DND-41 (cell line): ENCODE results near the gene FMNL3.
"Not testable (repeated sequence)": the region's sequence is repeated elsewhere in the genome, so short reads cannot be mapped to it uniquely, and the experiment has no call there.

ENCODE experiments used
- ATAC-seq: fragments of 200-7000 bp; cut with Tn5 transposase; 3 replicates; pipeline ENCODE4 v1.9.1; 2021; ENCODE audit warnings: low read depth; ENCODE audit not compliant: insufficient read depth
- DNase-seq: peaks from one replicate; pipeline ENCODE4 v3.0.0-alpha.2; 2020
- H2AFZ ChIP-seq: 2 replicates; pipeline ENCODE4 v1.6.0; 2012; ENCODE audit warnings: low read depth, low read length
- H3K27ac ChIP-seq: 2 replicates; pipeline ENCODE4 v1.5.1; 2012; ENCODE audit warnings: low read length, inconsistent platforms
- H3K27me3 ChIP-seq: fragments of 200-600 bp; sonication (generic); 2 replicates; pipeline ENCODE4 v1.6.0; 2012; ENCODE audit warnings: low read length, mild to moderate bottlenecking, inconsistent platforms; ENCODE audit not compliant: insufficient read depth, poor library complexity
- H3K36me3 ChIP-seq: 2 replicates; pipeline ENCODE4 v1.5.1; 2012; ENCODE audit warnings: low read length, inconsistent platforms; ENCODE audit not compliant: insufficient read depth
- H3K4me1 ChIP-seq: 2 replicates; pipeline ENCODE4 v1.5.1; 2012; ENCODE audit warnings: mild to moderate bottlenecking, low read length; ENCODE audit not compliant: insufficient read depth
- H3K4me2 ChIP-seq: 2 replicates; pipeline ENCODE4 v1.6.0; 2012; ENCODE audit warnings: mild to moderate bottlenecking, moderate library complexity, low read length, inconsistent platforms; ENCODE audit not compliant: insufficient read depth
- H3K4me3 ChIP-seq, 2 experiments: fragments of 200-600 bp in 1 of 2; shearing (Covaris generic) in 1 of 2; 2 replicates each; pipeline ENCODE4 v1.5.1; 2012 to 2016; ENCODE audit warnings: inconsistent platforms in 2 of 2, low read length in 2 of 2, mild to moderate bottlenecking in 2 of 2, low read depth in 1 of 2, moderate library complexity in 1 of 2
- H3K79me2 ChIP-seq: 2 replicates; pipeline ENCODE4 v1.6.0; 2012; ENCODE audit warnings: low read length, inconsistent platforms; ENCODE audit not compliant: insufficient read depth
- H3K9ac ChIP-seq: 2 replicates; pipeline ENCODE4 v1.6.0; 2012; ENCODE audit warnings: low read depth, mild to moderate bottlenecking, inconsistent platforms, low read length, moderate library complexity
- H3K9me3 ChIP-seq: 2 replicates; pipeline ENCODE4 v1.5.1; 2012; ENCODE audit warnings: low read length, moderate library complexity, mild to moderate bottlenecking, inconsistent platforms; ENCODE audit not compliant: insufficient read depth, severe bottlenecking
- H4K20me1 ChIP-seq: 2 replicates; pipeline ENCODE4 v1.6.0; 2012; ENCODE audit warnings: low read length; ENCODE audit not compliant: insufficient read depth
- CTCF ChIP-seq: IDR thresholded peaks from 2 replicates; pipeline ENCODE4 v1.5.1; 2012; ENCODE audit warnings: borderline replicate concordance, low read length, moderate library complexity, mild to moderate bottlenecking; ENCODE audit not compliant: poor library complexity, severe bottlenecking; ENCODE audit errors: extremely low read depth
- EZH2 ChIP-seq: IDR thresholded peaks from 3 replicates; pipeline ENCODE4 v1.6.1; 2012; ENCODE audit warnings: borderline replicate concordance, low read depth, mild to moderate bottlenecking, moderate library complexity, low read length, inconsistent platforms; ENCODE audit not compliant: severe bottlenecking

The FMNL3 gene

GRCh38 chr12:49728446-49728845 is 21.2 kb upstream of the FMNL3 start:
- DNase-seq: no peak
- no peak overlapping the region for H2AFZ ChIP-seq
- ATAC-seq: no peak
- TF ChIP-seq EZH2: no peak
- no peaks in the 10 kb centered on the region for H3K36me3 ChIP-seq
- no peaks in the 10 kb centered on the region for H3K4me1 ChIP-seq
- no peak overlapping the region for H3K27ac ChIP-seq
- no peaks in the 10 kb centered on the region for H3K9me3 ChIP-seq
- H3K79me2 ChIP-seq: no peaks in the 10 kb centered on the region
- H4K20me1 ChIP-seq: no peaks in the 10 kb centered on the region
- no peaks in the 10 kb centered on the region for H3K27me3 ChIP-seq
- H3K9ac ChIP-seq: no peak overlapping the region
- no peak overlapping the region for H3K4me3 ChIP-seq
- H3K4me2 ChIP-seq: no peak overlapping the region

GRCh38 chr12:49721355-49721754 is 14.2 kb upstream of the FMNL3 start:
- not testable (repeated sequence) for H3K36me3 ChIP-seq, H3K9ac ChIP-seq, H3K79me2 ChIP-seq, H3K27me3 ChIP-seq, H3K4me3 ChIP-seq, H3K9me3 ChIP-seq, H3K27ac ChIP-seq, H2AFZ ChIP-seq, ATAC-seq, H4K20me1 ChIP-seq, H3K4me1 ChIP-seq, DNase-seq, H3K4me2 ChIP-seq

GRCh38 chr12:49720214-49720613 is 13.0 kb upstream of the FMNL3 start:
- Histone ChIP-seq H3K27ac (no peak overlapping the region), H3K4me2 (no peak overlapping the region), H3K36me3 (no peaks in the 10 kb centered on the region), H2AFZ (no peak overlapping the region), H3K9ac (no peak overlapping the region), H3K9me3 (no peaks in the 10 kb centered on the region), H3K27me3 (no peaks in the 10 kb centered on the region), H3K4me3 (no peak overlapping the region), H3K79me2 (no peaks in the 10 kb centered on the region), H3K4me1 (no peaks in the 10 kb centered on the region), H4K20me1 (no peaks in the 10 kb centered on the region)
- DNase-seq (no peak), ATAC-seq (no peak)
- no peak for TF ChIP-seq EZH2
- peak; percentile 31 for TF ChIP-seq CTCF

GRCh38 chr12:49717800-49718199 is 10.6 kb upstream of the FMNL3 start:
- not testable (repeated sequence) for H3K4me2 ChIP-seq, ATAC-seq, H3K4me1 ChIP-seq, H3K9me3 ChIP-seq, DNase-seq, H3K9ac ChIP-seq, H4K20me1 ChIP-seq, H3K4me3 ChIP-seq, H3K27ac ChIP-seq, H3K36me3 ChIP-seq, H3K79me2 ChIP-seq, H3K27me3 ChIP-seq, H2AFZ ChIP-seq

GRCh38 chr12:49716553-49716952 is 9.3 kb upstream of the FMNL3 start:
- no peaks in the 10 kb centered on the region for H3K27me3 ChIP-seq
- H3K27ac ChIP-seq: no peak overlapping the region
- no peaks in the 10 kb centered on the region for H3K9me3 ChIP-seq
- H3K79me2 ChIP-seq: no peaks in the 10 kb centered on the region
- H3K9ac ChIP-seq: no peak overlapping the region
- no peak for TF ChIP-seq EZH2
- TF ChIP-seq CTCF: no peak
- no peak overlapping the region for H3K4me3 ChIP-seq
- no peak overlapping the region for H3K4me2 ChIP-seq
- no peaks in the 10 kb centered on the region for H3K36me3 ChIP-seq
- DNase-seq: no peak
- ATAC-seq: no peak
- H2AFZ ChIP-seq: no peak overlapping the region
- H3K4me1 ChIP-seq: no peaks in the 10 kb centered on the region
- no peaks in the 10 kb centered on the region for H4K20me1 ChIP-seq

GRCh38 chr12:49713952-49714351 is 6.7 kb upstream of the FMNL3 start:
- H3K27me3 ChIP-seq, H4K20me1 ChIP-seq, DNase-seq, H3K27ac ChIP-seq, H3K79me2 ChIP-seq, H3K4me3 ChIP-seq, H2AFZ ChIP-seq, ATAC-seq, H3K4me2 ChIP-seq, H3K9me3 ChIP-seq, H3K36me3 ChIP-seq, H3K4me1 ChIP-seq, H3K9ac ChIP-seq: not testable (repeated sequence)
